NCI-H2029 treated with DMSO at 0.1 percent for 48 hours (cell line): ENCODE data around the gene CD40.

ENCODE experiments used
- DNase-seq: peaks from one replicate; lab custom pipeline; 2025; lab: John Stamatoyannopoulos, UW

CD40 gene

DNA sequence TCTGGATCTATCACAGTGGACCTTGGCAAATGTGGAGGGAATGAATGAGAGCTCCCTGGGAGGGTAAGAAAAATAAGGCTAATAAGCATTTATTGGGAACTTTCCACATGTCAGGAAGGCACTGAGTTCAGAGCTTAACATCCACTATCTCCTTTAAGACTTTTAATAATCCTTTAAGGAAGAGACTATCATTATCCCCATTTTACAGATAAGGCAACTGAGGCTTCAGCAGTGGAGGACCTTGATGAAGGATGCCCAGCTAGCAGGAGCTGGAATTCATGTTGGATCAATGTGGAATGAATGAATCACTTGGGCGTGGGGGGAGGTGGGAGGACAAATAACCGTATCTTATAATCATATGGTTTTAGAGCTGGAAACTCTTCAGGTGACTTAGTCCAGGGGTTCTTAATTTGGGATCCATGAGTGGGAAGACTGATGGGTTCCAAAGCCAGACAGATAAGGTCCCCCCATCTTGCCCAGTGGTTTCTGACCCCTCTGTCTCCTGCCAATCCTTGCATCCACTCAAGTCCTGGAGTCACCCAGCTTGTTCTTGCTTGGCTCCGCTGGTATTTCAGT is 54.9 kb downstream of the CD40 start:
- DNase-seq: no peak

DNA sequence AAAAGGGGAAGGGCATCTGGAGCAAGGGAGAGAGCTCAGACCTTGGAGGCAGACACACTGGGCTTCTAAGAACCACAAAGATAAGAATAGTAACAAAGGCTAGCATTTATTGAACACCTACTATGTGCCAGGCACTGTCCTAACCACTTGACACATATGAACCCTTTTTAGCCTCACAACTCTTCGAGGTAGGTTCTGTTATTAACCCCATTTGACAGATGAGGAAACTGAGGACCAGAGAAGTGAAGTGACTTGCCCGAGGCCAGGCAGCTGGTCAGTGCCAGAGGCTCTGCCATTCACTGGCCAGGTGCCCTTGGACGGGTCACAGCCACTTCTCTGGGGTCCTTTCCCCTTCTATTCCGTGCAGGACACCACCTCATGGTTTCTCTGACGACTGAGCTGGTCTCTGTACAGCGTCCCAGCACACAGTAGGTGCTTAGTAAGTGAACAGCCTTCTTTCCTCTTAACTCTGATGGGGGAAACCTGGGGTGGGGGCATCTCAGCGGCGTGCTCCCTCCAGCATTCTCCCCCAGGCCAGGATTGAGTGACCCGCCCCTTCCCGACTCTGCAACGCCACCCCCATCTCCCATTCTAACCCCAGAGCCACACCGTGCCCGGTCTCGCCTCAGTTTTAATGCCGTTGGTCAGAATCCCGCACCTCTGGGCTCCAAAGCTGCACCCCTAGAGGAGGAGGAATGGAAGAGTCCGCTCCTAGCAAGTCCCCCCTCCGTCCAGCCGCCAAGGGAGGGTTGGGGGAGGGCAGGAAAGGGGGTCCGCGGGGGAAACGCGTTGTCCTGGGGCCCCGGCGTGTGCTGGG is 55.7 kb downstream of the CD40 start:
- DNase-seq: no peak

DNA sequence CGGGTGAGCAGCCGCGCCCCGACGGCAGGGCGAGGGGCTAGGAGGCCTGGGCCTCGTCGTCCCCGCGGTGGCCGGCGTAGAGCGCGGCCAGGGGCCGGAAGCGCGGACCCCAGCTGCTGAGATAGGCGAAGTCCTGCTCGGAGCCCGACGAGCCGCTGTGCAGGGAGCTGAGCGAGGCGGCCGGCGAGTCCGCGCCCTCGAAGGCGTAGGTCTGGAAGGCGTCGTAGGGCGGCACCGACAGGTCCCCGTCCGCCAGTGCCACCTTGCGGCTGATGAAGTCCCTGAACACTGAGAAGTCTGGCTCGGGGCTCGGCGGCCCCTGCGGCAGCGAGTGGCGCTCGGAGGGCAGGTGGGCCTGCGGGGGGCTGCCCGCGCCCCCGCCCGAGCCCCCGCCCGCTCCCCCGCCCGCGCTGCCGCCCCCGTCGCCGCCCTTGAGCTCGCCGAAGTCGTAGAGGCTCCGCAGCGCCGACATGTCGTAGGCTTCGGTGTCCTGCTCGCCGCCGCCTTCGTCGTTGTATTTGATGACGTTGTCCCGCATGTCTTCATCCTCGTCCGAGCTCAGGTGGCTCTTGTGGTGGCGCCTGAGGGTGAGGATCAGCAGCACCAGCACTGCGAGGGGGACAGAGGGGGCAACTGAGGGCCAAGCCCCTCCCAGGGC is 56.5 kb downstream of the CD40 start:
- peak; percentile 7 for DNase-seq

DNA sequence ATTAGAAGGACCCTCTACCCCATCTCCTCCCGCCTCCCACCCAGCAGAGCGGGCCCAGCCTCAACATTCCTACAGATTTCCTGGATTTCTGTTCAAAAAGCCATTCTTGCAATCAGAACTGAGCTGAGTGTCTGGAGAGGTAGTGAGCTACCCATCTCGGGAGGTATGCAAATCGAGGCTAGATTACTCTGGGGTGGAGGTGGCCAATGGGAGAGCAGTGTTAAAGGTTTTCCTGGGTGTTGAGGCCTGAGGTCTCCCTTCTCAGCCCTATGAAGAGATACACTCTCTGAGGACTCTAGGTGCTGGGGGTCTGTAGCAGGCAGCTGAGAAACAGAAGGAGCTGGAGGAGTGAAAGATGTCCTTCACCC is 57.0 kb downstream of the CD40 start:
- no peak for DNase-seq

DNA sequence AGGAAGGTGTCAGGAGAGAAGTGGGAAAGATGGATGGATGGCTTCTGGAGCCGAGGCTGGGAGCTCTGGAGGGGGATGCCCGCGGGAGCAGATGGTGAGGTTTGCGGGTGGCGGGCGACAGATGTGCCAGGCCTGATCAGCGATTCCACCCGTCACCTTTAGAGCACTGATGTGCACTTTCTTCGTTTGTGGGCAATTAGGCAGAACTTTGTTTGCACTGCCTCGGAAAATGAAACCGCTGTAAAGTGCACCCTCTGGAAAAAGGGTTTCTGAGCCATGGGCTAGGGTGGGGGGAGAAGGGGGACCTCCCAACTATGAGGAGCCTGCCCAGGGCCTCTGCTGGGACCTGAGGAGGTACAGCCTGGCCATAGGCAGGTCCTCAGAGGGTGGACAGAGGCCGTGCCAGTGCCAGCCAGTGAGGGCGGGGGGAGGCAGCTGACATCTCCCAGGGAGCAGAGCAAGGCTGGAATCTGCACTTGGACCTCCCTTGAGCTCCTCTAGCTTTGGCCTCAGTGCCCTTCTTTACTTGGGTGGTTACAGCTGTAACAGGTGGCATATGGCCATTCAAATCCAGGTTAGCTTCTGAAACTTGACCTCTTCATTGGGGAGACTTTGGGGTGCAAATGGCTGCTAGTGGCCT is 58.7 kb downstream of the CD40 start:
- DNase-seq: no peak

DNA sequence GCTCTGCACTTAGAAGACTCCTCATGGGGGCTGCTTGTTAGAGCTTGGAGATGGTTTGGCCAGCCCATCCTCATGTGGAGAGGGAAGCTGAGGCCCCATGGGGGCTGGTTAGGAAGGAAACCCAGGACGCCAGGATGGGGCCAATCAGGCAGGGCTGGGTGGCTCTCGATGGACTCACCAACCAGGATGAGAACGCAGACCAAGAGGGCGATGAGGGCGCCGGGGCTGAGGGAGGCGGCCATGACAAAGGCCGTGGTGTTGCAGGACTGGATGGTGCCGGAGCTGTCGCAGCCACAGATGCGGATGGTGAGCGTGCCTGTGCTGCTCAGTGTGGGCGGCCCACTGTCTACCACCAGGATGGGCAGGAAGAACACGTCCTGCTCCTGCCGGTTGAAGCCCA is 59.7 kb downstream of the CD40 start:
- DNase-seq: no peak

DNA sequence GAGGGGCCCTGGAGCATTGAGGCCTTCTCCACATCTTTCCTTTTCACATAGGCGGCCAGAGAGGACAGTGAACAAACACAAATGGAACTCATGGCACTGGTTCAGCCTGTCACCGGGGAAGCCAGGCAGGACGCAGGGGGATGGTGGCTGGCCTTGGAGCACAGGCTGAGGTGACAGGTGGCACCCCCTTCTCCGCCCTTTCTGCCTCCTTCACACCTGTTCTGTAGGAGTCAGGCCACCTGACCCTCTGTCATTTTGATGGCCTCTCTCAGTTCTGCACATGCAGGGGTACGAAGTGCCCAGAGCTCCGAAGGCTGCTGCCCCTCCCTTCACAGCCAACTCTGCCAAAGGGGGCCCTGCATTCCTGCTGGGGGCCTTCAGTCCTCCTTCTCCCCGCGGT is 60.8 kb downstream of the CD40 start:
- no peak for DNase-seq
